ENCODE results near the gene EZR. TPM values are rescaled to one million over a fixed set of nuclear protein-coding genes. Genes with fewer than 3 reads are reported as not detected.
A peak's percentile ranks its signal among the peaks of the same experiment; 100 is the strongest.

The EZR gene
- polyA plus RNA-seq, 3 donors, result 68.1 to 95.8 (median 86.3) TPM

- peaks cover 86 to 98% of the 10 kb centered on the region in 2 donors for H3K36me3 ChIP-seq (replicated peaks in 1 of 2; ENCODE audit: control insufficient read depth in 1 of 2, insufficient read depth in 2 of 2, low read length in 2 of 2)
- H4K20me1 ChIP-seq (ENCODE audit: insufficient read depth, low read length), result peaks cover 69% of the 10 kb centered on the region
- no peaks in the 10 kb centered on the region for H3K27me3 Mint-ChIP-seq (ENCODE audit: low read depth in 3 of 3)
- H3K36me3 Mint-ChIP-seq, result peaks cover 90 to 94% of the 10 kb centered on the region in 2 donors
- H3K9ac ChIP-seq (ENCODE audit: insufficient read depth, low read length, poor library complexity, severe bottlenecking), result no peak overlapping the region
- no peaks in the 10 kb centered on the region for H3K9me3 Mint-ChIP-seq
- no peaks in the 10 kb centered on the region for H3K27me3 ChIP-seq (ENCODE audit: control insufficient read depth in 2 of 2, insufficient read depth in 2 of 2, low read length in 2 of 2)
- H3K4me1 Mint-ChIP-seq, result peaks cover 3% of the 10 kb centered on the region
- peak overlapping the region in 3 of 7 donors; percentile 3 to 59 (median 55) for H3K27ac Mint-ChIP-seq
- H3K4me3 ChIP-seq (replicated peaks in 1 of 3; ENCODE audit: low read depth in 2 of 3, low read length in 3 of 3), result no peak overlapping the region
- no peaks in the 10 kb centered on the region for H3K9me3 ChIP-seq (replicated peaks in 1 of 2; ENCODE audit: control insufficient read depth in 1 of 2, insufficient read depth in 1 of 2, low read length in 2 of 2)
- no peak overlapping the region for H3K4me2 ChIP-seq (replicated peaks; ENCODE audit: extremely low read depth, low read length, poor library complexity, severe bottlenecking)
- intact Hi-C loops (cut with micrococcal nuclease), result loop anchor here in 1 of 2 donors (10.0 kb wide), 1 partner anchor 72 kb away; no protein-coding TSS in a partner anchor
- no peak overlapping the region for H3K4me3 Mint-ChIP-seq
- H2AFZ ChIP-seq (ENCODE audit: insufficient read depth, low read depth, low read length, poor library complexity, severe bottlenecking), result no peak overlapping the region
- peak overlapping the region in 1 of 2 donors; percentile 23 for H3K27ac ChIP-seq (ENCODE audit: low read depth in 1 of 2, low read length in 2 of 2)
- no peaks in the 10 kb centered on the region for H3K4me1 ChIP-seq (ENCODE audit: control insufficient read depth in 1 of 2, insufficient read depth in 2 of 2, low read length in 2 of 2)
- DNase-seq, result no peak
- TF ChIP-seq CTCF (IDR thresholded peaks at IDR 0.05), result no peak
- WGBS (ENCODE audit: insufficient coverage), result 91% methylated on average over 1 of the region's 2 CpGs
- no peaks in the 10 kb centered on the region for H3K79me2 ChIP-seq (ENCODE audit: insufficient read depth, low read length)
These were observed 42.4 kb downstream of the EZR start for GRCh38 chr6:158776737-158777136.

GRCh38 chr6:158775832-158776231, 43.3 kb downstream of the EZR start:
- no peak overlapping the region for H3K4me2 ChIP-seq (replicated peaks; ENCODE audit: extremely low read depth, low read length, poor library complexity, severe bottlenecking)
- H3K79me2 ChIP-seq (ENCODE audit: insufficient read depth, low read length), result no peaks in the 10 kb centered on the region
- no peak overlapping the region for H3K27ac ChIP-seq (ENCODE audit: low read depth in 1 of 2, low read length in 2 of 2)
- Mint-ChIP-seq H3K4me1 (peaks cover 3% of the 10 kb centered on the region), H3K4me3 (no peak overlapping the region), H3K27ac (no peak overlapping the region), H3K36me3 (peaks cover 90 to 94% of the 10 kb centered on the region in 2 donors), H3K27me3 (ENCODE audit: low read depth in 3 of 3) (no peaks in the 10 kb centered on the region), H3K9me3 (no peaks in the 10 kb centered on the region)
- WGBS (ENCODE audit: insufficient coverage), result 96% methylated on average over 3 of the region's 5 CpGs
- no peak overlapping the region for H3K9ac ChIP-seq (ENCODE audit: insufficient read depth, low read length, poor library complexity, severe bottlenecking)
- no peaks in the 10 kb centered on the region for H3K27me3 ChIP-seq (ENCODE audit: control insufficient read depth in 2 of 2, insufficient read depth in 2 of 2, low read length in 2 of 2)
- no peaks in the 10 kb centered on the region for H3K4me1 ChIP-seq (ENCODE audit: control insufficient read depth in 1 of 2, insufficient read depth in 2 of 2, low read length in 2 of 2)
- no peak overlapping the region for H2AFZ ChIP-seq (ENCODE audit: insufficient read depth, low read depth, low read length, poor library complexity, severe bottlenecking)
- intact Hi-C loops (cut with micrococcal nuclease), result loop anchor here in 1 of 2 donors (10.0 kb wide), 1 partner anchor 71 kb away; no protein-coding TSS in a partner anchor
- peaks cover 75% of the 10 kb centered on the region for H4K20me1 ChIP-seq (ENCODE audit: insufficient read depth, low read length)
- peaks cover 86 to 98% of the 10 kb centered on the region in 2 donors for H3K36me3 ChIP-seq (replicated peaks in 1 of 2; ENCODE audit: control insufficient read depth in 1 of 2, insufficient read depth in 2 of 2, low read length in 2 of 2)
- H3K4me3 ChIP-seq (replicated peaks in 1 of 3; ENCODE audit: low read depth in 2 of 3, low read length in 3 of 3), result no peak overlapping the region
- no peak for DNase-seq
- no peaks in the 10 kb centered on the region for H3K9me3 ChIP-seq (replicated peaks in 1 of 2; ENCODE audit: control insufficient read depth in 1 of 2, insufficient read depth in 1 of 2, low read length in 2 of 2)
- TF ChIP-seq CTCF (IDR thresholded peaks at IDR 0.05), result no peak
